Endothelial cell of umbilical vein (primary cell): Measurements from ENCODE around the gene PARN.

Source experiments
- CTCF ChIP-seq, 2 donors: IDR thresholded peaks; 1 replicate in 1 of 2; 2 replicates in 1 of 2; pipeline ENCODE4 v1.5.1; 2011; ENCODE audit warnings: low read length in 2 of 2, mild to moderate bottlenecking in 2 of 2, moderate library complexity in 2 of 2, control low read depth in 1 of 2, inconsistent platforms in 1 of 2, low read depth in 1 of 2; ENCODE audit not compliant: insufficient read depth in 1 of 2; ENCODE audit errors: extremely low read depth in 1 of 2
- EZH2 ChIP-seq: IDR thresholded peaks from 2 replicates; pipeline ENCODE4 v1.6.1; 2012; ENCODE audit warnings: borderline replicate concordance, low read depth, mild to moderate bottlenecking, moderate library complexity, low read length, inconsistent platforms; ENCODE audit not compliant: severe bottlenecking
- FOS ChIP-seq: IDR thresholded peaks from 2 replicates; pipeline ENCODE4 v1.6.1; 2011; ENCODE audit warnings: mild to moderate bottlenecking, low read length, moderate library complexity, borderline replicate concordance; ENCODE audit not compliant: insufficient read depth
- GATA2 ChIP-seq: IDR thresholded peaks from 2 replicates; pipeline ENCODE4 v1.7.0; 2011; ENCODE audit warnings: low read depth, mild to moderate bottlenecking, moderate library complexity, mixed read lengths, low read length; ENCODE audit not compliant: insufficient read length, insufficient read depth
- JUN ChIP-seq: IDR thresholded peaks from 2 replicates; pipeline ENCODE4 v1.6.1; 2011; ENCODE audit warnings: borderline replicate concordance, low read depth; ENCODE audit not compliant: insufficient read length, insufficient read depth
- MAX ChIP-seq: IDR thresholded peaks from 2 replicates; pipeline ENCODE4 v1.6.1; 2011; ENCODE audit not compliant: insufficient read depth, insufficient read length
- MYC ChIP-seq: IDR thresholded peaks from one replicate; pipeline ENCODE4 v1.6.1; 2011; ENCODE audit warnings: mild to moderate bottlenecking, low read depth, low read length
- POLR2A ChIP-seq: IDR thresholded peaks from 2 replicates; pipeline ENCODE4 v1.6.1; 2012; ENCODE audit warnings: low read depth, mild to moderate bottlenecking, control low read depth, low read length
- POLR2AphosphoS5 ChIP-seq: IDR thresholded peaks from 2 replicates; pipeline ENCODE4 v1.6.1; 2012; ENCODE audit warnings: low read depth, mild to moderate bottlenecking, control low read depth, low read length, moderate library complexity; ENCODE audit not compliant: insufficient read depth

- TF ChIP-seq POLR2AphosphoS5 (no peak), CTCF (IDR thresholded peaks at IDR 0.05; ENCODE audit: extremely low read depth in 1 of 2, insufficient read depth in 1 of 2, low read depth in 1 of 2, low read length in 2 of 2) (no peak), EZH2 (no peak), POLR2A (no peak), MYC (no peak), MAX (no peak), FOS (no peak), JUN (no peak), GATA2 (no peak)
Observed at GRCh38 chr16:14415291-14415690, 214.8 kb downstream of the PARN start.
